H7 (cell line): Measurements from ENCODE around the gene MRPL1. TPM values are rescaled to one million over a fixed set of nuclear protein-coding genes. Genes with fewer than 3 reads are reported as not detected.
A peak's percentile ranks its signal among the peaks of the same experiment; 100 is the strongest.

Experiments used
- DNase-seq: peaks from one replicate; pipeline ENCODE4 v3.0.0; 2012
- H3K27me3 ChIP-seq: 2 replicates; pipeline ENCODE4 v1.6.0; 2011; ENCODE audit warnings: mild to moderate bottlenecking, low read length; ENCODE audit not compliant: control insufficient read depth, insufficient read depth
- H3K36me3 ChIP-seq: replicated peaks from 2 replicates; pipeline ENCODE4 v1.5.1; 2011; ENCODE audit warnings: low read length; ENCODE audit not compliant: control insufficient read depth, insufficient read depth
- H3K4me3 ChIP-seq: 2 replicates; pipeline ENCODE4 v1.5.1; 2011; ENCODE audit warnings: low read depth, mild to moderate bottlenecking, control low read depth, low read length, moderate library complexity; ENCODE audit not compliant: insufficient read depth
- total RNA-seq: library from RNA; depleted of rRNA; stranded (reverse); fragments of >200 nt; shearing (Covaris generic); gene quantifications from 2 replicates; pipeline ENCODE4 v1.2.3, GENCODE V29; 2014

Gene MRPL1
- total RNA-seq, 1 experiment from 2014 or later = 28.7 TPM

DNA sequence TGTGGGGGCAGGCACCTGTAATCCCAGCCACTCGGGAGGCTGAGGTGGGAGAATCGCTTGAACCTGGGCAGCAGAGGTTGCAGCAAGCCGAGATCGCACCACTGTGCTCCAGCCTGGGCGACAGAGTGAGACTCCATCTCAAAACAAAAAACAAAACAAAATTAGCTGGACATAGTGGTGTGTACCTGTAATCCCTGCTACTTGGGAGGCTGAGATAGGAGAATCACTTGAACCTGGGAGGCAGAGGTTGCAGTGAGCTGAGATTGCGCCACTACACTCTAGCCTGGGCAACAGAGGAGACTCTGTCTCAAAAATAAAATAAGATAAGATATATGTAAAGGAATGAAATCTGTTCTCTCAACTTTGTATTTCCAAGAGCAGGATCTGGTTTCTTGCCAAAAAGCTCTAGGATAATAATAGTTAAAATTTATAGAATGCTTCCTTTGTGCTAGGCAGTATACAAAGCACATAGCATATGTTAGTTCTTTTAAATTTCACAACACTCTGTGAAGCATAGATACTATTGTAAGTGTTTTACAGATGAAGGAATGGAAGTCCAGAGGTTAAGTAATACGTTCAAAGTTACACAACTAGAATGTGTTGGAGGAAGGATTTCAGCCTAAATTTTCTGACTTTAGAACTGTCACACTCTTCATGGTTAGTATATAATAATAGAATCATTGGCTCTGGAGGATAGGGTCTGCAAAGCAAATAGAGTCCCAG lies 10.3 kb downstream of the MRPL1 start:
- no peak overlapping the region for H3K4me3 ChIP-seq
- DNase-seq = no peak
- no peaks in the 10 kb centered on the region for H3K27me3 ChIP-seq
- peaks cover 2% of the 10 kb centered on the region for H3K36me3 ChIP-seq

DNA sequence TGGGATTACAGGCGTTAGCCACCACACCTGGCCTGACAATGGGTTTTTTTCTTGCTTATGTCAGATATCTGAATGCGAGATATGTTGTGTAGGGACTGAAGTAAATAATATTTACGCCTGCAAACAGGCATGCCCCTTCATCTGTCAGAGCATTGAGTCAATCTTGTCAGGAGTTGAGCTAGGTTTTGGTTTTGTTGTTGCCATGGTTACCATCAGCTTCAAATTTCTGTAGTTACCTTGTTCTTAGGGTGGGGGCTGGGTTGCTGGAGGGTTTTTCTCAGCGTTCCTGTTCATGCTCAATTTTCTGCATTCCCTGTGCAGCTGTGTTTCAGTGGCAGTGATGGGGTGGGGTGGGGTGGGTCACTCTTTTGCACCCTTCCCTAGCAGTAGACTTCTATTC lies 14.5 kb downstream of the MRPL1 start:
- Histone ChIP-seq H3K36me3 (peaks cover 2% of the 10 kb centered on the region), H3K4me3 (no peak overlapping the region), H3K27me3 (no peaks in the 10 kb centered on the region)
- DNase-seq = no peak

DNA sequence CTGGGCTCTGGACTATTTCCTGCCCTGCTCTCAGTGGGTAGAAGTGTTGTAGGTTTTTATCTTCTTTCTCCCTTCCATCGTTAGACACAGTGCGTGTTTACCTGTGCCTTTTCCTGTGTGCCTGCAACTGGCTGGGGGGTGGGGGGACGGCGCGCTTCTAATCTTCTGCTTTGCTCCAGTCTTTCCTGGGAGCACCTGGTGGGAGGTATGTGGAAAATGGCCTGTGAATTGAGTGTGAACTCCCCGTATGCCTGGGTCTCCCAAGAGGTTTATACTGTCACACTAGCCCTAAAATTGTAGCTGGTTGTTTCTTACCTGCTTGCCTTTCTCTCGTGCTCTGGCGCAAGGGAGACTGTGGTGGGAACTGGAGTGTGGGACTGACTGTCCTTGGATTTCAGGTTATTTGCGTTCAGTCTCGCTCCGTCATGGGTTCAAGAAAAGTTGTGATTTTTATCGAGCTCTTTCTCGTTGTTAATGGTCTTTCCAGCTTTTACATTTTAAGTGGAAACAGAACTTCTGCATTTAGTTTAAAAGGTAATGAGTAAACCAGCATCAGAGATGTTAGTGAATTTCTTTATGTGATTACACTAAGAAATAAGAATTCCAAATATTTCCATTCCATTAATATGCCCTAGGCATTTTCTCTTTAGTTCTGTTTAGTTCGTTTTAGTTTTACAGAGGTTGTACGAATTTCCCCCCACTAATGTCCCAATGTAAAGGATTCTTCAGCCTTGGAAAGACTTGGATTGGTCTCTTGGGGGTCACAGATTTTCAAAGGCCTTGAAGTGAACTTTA lies 15.3 kb downstream of the MRPL1 start:
- no peak overlapping the region for H3K4me3 ChIP-seq
- peak; percentile 40 for DNase-seq
- no peaks in the 10 kb centered on the region for H3K27me3 ChIP-seq
- H3K36me3 ChIP-seq = peaks cover under 1% of the 10 kb centered on the region; the same call in 1 of the 2 replicates

DNA sequence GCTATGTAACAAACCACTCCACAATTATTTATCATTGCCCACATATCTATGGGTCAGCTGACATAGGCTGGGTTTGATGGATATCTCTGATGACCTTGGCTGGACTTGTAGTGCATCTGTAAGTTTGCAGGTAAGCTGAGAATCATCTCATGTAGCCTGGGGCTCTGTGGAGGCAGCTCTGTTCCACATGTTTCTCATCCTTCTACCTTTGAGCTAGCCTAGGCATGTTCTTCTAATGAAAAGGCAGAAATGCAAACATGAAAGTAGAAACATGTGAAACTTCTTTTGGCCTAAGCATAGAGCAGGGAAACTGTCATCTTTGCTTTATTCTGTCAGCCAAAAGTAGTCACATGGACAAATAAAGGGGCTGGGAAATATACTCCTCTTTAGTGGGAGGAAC lies 18.2 kb downstream of the MRPL1 start:
- H3K36me3 ChIP-seq = no peaks in the 10 kb centered on the region
- H3K4me3 ChIP-seq = no peak overlapping the region
- no peak for DNase-seq
- H3K27me3 ChIP-seq = no peaks in the 10 kb centered on the region

DNA sequence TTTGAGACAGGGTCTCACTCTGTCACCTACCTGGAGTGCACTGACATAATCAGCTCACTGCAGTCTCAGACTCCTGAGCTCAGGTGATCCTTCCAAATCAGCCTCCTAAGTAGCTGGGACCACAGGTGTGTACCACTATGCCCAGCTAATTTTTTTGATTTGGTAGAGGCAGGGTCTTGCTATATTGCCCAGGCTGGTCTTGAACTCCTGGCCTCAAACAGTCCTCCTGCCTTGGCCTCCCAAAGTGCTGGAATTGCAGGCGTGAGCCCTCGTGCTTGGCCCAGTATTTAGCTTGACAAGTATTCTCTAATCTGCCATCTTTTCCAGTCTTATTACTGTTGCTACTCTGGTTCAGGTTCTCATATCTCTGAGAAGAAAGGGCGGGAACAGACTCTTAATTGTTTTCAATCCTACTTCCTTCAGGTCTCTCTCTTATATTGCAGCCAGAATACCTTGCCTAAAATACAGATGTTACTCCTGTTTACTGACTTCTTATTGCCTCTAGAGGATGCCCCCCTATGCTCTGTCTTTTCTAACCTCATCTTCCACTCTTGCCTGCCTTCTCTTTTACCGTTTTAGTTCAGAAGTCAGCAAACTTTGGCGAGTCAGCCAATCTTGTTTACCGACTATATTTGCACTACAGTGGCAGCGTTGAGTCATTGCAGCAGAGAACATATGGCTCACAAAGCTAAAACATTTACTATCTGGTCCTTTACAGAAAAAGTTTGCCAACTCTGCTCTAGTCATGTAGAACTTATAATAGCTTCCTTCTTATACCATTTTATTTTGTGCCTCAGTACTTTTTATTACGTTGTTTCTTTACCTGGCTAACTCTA lies 19.0 kb downstream of the MRPL1 start:
- H3K36me3 ChIP-seq = no peaks in the 10 kb centered on the region
- DNase-seq = no peak
- H3K27me3 ChIP-seq = no peaks in the 10 kb centered on the region
- no peak overlapping the region for H3K4me3 ChIP-seq

DNA sequence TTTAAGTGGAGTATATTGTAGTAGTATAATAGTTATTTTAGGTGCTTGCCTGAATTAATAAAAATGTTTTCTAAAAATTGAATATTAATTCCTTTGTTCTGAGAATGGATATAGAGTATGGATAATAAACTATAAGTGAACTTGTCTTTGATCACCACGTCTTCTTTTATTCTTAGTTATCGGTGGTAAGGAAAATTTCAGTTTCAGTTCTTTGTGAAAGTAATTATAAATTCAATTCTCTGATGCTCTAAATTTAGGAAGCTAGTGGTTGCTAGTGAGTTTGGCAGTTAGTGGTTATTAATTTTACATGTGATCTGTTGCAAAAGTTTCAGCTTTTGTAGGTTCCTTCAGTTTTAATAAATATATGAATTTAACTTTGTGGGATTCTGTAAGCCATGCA lies 30.8 kb downstream of the MRPL1 start:
- Histone ChIP-seq H3K4me3 (no peak overlapping the region), H3K27me3 (no peaks in the 10 kb centered on the region), H3K36me3 (no peaks in the 10 kb centered on the region; the same call in 1 of the 2 replicates)
- DNase-seq = no peak

DNA sequence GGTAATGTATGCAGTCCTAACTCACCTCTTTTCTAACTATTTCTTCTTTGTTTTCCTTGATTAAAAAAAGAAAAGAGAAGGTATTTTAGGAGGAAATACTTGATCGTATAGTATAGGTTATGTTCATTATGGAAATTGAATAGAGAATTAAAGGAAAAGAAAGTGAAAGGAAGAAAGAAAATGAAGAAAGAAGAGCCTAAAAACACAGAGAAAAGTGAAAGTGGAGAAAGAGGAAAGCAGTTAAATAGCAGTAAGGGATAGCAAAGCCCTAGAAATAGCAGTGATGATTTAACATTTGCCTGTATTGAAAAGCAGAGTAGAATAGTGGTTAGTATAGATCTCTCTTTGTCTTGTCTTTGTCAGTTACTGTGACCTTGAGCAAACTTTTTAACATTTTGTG lies 37.0 kb downstream of the MRPL1 start:
- Histone ChIP-seq H3K4me3 (no peak overlapping the region), H3K36me3 (no peaks in the 10 kb centered on the region), H3K27me3 (no peaks in the 10 kb centered on the region)
- no peak for DNase-seq

DNA sequence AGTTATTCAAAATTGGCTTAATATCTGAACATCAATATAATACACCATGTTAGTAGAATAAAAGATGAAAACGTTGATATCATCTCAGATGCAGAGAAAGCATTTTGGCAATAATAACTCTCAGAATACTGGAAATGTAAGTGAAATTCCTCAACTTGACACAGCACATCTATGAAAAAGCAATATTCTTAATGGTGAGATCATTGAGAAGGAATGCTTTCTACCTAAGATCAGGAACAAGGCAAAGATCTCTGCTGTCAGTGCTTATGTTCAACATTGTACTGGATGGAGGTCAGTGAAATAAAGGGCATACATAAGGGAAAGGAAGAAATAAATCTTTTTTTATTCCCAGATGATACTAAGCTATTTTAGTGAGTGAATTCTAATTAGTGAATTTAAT lies 40.6 kb downstream of the MRPL1 start:
- Histone ChIP-seq H3K4me3 (no peak overlapping the region), H3K27me3 (no peaks in the 10 kb centered on the region), H3K36me3 (no peaks in the 10 kb centered on the region)
- no peak for DNase-seq

DNA sequence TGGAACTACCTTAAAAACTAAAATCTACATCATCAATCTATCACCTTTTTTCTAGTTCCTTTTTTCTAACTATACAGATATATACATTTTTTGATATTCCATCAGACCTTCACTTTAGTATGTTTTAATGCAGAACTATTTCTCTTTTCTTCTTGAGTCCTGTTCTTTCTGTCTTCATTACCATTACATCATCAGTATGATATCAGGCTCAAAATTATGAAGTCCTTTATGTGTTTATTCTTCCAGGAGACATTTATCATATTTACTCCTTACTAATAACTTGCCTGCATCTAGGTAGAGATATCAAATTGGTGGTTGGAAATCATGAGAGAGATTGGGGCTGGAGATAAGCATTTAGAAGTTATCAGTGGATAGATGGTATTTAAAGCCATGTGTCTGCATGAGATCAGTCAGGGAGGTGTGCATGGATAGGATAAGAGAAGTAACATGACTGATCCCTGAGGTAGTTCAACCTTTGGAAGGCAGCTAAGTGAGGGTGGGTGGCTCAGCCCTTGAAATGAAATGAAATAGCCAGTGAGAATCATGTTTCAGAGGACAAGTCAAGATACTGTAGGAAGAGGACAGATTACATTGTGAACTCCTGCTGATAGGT lies 43.1 kb downstream of the MRPL1 start:
- no peaks in the 10 kb centered on the region for H3K27me3 ChIP-seq
- no peaks in the 10 kb centered on the region; the same call in 1 of the 2 replicates for H3K36me3 ChIP-seq
- no peak for DNase-seq
- H3K4me3 ChIP-seq = no peak overlapping the region

DNA sequence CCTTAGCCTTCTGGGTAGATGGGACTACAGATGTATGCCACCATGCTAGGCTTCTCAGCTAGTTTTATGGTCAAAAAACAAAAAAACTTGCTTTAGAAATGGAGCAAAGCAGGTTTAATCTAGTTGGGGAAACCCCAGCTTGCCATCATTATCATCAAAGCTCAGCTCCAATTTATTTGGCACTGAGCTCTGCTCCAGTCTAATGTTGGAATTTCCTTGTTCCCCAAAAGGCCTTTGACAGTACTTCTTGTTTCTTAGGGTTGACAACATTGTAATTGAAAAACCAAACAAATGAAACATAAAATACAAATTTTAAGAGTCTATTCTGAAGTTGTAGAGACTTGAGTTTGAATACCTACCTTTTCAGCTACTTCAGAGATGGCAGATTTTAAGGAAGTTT lies 48.0 kb downstream of the MRPL1 start:
- DNase-seq = no peak
- Histone ChIP-seq H3K36me3 (no peaks in the 10 kb centered on the region; the same call in 1 of the 2 replicates), H3K4me3 (no peak overlapping the region), H3K27me3 (no peaks in the 10 kb centered on the region)

DNA sequence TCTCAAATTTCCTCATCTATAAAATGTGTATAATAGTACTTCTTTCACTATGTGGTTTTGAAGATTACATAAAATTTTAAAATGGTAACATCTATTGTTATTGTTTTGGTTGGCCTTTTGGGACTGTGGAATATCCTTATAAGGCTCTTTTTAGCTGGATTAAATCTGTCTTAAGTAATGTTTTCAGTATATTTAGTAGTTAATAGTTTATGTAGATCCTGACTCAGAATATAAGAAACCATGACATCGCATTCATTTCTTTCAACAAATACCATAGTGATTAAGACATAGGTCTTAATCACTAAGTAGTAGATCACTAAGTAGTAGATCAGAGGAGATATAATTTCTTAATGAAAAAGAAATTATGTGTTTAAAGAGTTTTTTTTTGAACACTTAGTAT lies 48.5 kb downstream of the MRPL1 start:
- no peaks in the 10 kb centered on the region for H3K27me3 ChIP-seq
- DNase-seq = no peak
- no peaks in the 10 kb centered on the region; the same call in 1 of the 2 replicates for H3K36me3 ChIP-seq
- H3K4me3 ChIP-seq = no peak overlapping the region

DNA sequence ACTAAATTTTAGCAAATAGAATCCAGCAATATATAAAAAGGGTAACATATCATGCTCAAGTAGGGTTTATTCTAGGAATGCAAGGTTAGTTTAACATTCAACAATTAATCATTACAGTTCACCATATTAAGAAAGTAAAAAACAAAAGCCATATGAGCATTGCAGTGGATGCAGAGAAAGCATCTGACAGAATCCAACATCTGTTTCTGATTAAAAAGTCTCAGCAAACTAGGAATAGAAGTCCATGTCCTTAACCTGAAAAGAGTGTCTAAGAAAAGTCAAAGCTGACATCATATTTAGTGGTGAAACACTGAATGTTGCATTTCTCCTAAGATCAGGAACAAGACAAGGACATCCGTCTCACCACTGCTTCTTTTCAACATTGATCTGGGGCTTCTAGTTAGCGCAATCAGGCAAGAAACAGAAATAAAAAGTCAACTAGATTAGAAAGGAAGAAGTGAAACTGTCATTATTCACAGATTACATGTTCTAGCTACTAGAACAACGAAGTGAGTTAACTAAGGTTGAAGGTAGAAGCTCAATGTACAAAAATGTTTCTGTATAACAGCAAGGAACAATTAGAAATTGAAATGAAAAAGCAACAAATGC lies 49.3 kb downstream of the MRPL1 start:
- Histone ChIP-seq H3K36me3 (no peaks in the 10 kb centered on the region; the same call in 1 of the 2 replicates), H3K27me3 (no peaks in the 10 kb centered on the region), H3K4me3 (no peak overlapping the region)
- DNase-seq = no peak

DNA sequence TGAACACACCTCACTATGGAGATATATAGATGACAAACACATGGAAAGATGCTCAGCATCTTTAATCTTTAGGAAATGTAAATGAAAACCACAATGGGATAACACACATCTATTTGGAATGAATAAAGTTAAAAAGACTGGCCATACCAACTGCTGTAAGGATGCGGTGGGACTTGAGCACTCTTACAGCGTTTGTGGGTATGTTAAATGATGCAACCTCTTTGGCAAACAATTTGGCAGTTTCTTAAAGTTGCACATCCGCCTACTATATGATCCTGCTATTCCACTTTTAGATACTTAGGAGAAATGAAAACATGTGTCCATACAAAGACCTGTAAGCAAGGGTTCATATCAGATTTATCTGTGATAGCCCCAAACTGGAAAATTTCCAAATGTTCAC lies 50.7 kb downstream of the MRPL1 start:
- Histone ChIP-seq H3K4me3 (no peak overlapping the region), H3K27me3 (no peaks in the 10 kb centered on the region), H3K36me3 (no peaks in the 10 kb centered on the region; the same call in 1 of the 2 replicates)
- DNase-seq = no peak

DNA sequence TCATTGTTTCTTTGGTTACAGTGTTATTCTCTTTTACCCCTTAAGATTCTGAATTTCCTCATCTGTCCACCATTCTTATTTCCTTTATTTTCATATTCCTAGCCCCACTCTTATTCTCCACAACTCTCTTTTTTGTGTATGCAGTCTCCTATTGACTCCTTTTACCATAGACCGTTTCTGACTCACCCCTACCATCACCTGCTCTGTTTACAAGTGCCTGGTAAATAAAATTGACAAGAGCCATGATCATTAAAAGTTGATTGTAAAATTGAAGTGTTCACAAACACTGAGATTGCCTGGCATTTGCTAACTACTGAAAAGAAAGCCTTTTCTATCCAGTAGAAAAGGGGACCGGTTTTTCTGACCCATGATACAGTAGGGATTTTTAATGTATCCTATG lies 54.4 kb downstream of the MRPL1 start:
- Histone ChIP-seq H3K4me3 (no peak overlapping the region), H3K36me3 (no peaks in the 10 kb centered on the region), H3K27me3 (no peaks in the 10 kb centered on the region)
- DNase-seq = no peak
